ENCODE results near the gene C16orf92.
"Not testable (repeated sequence)": the region's sequence is repeated elsewhere in the genome, so short reads cannot be mapped to it uniquely, and the experiment has no call there.

The C16orf92 gene

DNA sequence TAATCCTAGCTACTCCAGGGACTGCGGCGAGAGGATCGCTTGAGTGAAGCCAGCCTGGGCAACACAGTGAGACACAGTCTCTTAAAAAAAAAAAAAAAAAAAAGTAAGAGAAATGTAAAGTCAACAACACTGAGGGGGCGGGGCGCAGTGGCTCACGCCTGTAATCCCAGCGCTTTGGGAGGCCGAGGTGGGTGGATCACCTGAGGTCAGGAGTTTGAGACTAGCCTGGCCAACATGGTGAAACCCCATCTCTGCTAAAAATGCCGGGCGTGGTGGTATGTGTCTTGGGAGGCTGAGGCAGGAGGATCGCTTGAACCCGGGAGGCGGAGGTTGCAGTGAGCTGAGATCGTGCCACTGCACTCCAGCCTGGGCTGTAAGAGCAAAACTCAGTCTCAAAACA lies 10.4 kb upstream of the C16orf92 start:
- not testable (repeated sequence) for H3K27ac ChIP-seq (ENCODE audit: low read depth in 2 of 2, low read length in 2 of 2); H3K9ac ChIP-seq (ENCODE audit: low read depth in 1 of 2, low read length in 2 of 2); H3K36me3 ChIP-seq (ENCODE audit: control insufficient read depth in 2 of 2, insufficient read depth in 2 of 2, low read length in 2 of 2); H3K4me1 ChIP-seq (ENCODE audit: control insufficient read depth in 2 of 2, insufficient read depth in 2 of 2, low read length in 2 of 2); H3K9me3 ChIP-seq (ENCODE audit: control insufficient read depth in 2 of 2, low read length in 2 of 2); H3K4me3 ChIP-seq (ENCODE audit: low read length in 2 of 2)
- peaks cover 10 to 14% of the 10 kb centered on the region in 2 donors for H3K27me3 ChIP-seq (ENCODE audit: control insufficient read depth in 2 of 2, insufficient read depth in 2 of 2, low read length in 2 of 2)

DNA sequence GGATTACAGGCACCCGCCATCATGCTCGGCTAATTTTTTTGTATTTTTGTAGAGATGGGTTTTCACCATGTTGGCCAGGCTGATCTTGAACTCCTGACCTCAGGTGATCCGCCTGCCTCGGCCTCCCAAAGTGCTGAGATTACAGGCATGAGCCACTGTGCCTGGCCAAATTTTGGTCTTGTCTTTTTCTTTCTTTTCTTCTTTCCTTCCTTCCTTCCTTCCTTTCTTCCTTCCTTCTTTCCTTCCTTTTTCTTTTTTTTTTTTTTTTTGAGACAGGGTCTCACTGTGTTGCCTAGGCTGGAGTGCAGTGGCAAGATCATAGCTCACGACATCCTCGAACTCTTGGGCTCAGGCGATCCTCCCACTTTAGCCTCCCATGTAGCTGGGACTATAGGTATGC lies 7.5 kb upstream of the C16orf92 start:
- not testable (repeated sequence) for H3K4me3 ChIP-seq (ENCODE audit: low read length in 2 of 2); H3K4me1 ChIP-seq (ENCODE audit: control insufficient read depth in 2 of 2, insufficient read depth in 2 of 2, low read length in 2 of 2); H3K27me3 ChIP-seq (ENCODE audit: control insufficient read depth in 2 of 2, insufficient read depth in 2 of 2, low read length in 2 of 2); H3K9me3 ChIP-seq (ENCODE audit: control insufficient read depth in 2 of 2, low read length in 2 of 2); H3K36me3 ChIP-seq (ENCODE audit: control insufficient read depth in 2 of 2, insufficient read depth in 2 of 2, low read length in 2 of 2); H3K27ac ChIP-seq (ENCODE audit: low read depth in 2 of 2, low read length in 2 of 2); H3K9ac ChIP-seq (ENCODE audit: low read depth in 1 of 2, low read length in 2 of 2)

DNA sequence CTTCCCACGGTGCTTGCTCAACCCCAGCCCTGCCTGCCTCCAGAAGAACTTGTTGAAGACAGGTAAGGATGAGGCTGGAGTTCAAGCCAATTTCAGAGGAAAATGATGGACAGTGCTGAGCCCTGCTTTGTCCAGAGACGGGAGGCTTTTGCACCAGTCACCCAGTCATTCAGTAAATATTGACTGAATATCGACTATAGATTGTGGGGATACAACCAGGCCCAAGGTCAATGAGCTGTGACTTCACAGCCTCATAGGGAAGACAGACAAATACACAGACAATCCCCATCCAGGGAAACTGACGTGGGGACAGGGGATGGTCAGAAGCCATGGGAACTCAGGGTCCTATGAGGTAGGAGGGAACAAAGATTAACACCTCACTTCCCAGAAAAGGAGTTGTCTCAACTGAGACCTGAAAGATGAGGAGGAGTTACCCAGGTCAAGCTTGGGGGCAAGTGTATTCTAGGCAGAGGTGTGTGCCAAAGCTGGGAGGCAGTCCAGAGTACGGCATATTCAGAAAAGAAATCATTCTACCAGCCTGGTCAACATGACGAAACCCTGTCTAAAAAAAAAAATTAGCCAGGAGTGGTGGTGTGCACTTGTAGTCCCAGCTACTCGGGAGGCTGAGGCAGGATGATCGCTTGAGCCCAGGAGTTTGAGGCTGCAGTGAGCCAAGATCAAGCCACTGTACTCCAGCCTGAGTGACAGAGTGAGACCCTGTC lies 6.3 kb upstream of the C16orf92 start:
- Histone ChIP-seq H3K4me1 (ENCODE audit: control insufficient read depth in 2 of 2, insufficient read depth in 2 of 2, low read length in 2 of 2) (peaks cover 5 to 10% of the 10 kb centered on the region in 2 donors), H3K9me3 (ENCODE audit: control insufficient read depth in 2 of 2, low read length in 2 of 2) (no peaks in the 10 kb centered on the region), H3K36me3 (ENCODE audit: control insufficient read depth in 2 of 2, insufficient read depth in 2 of 2, low read length in 2 of 2) (no peaks in the 10 kb centered on the region), H3K27me3 (ENCODE audit: control insufficient read depth in 2 of 2, insufficient read depth in 2 of 2, low read length in 2 of 2) (peaks cover 2 to 4% of the 10 kb centered on the region in 2 donors), H3K4me3 (ENCODE audit: low read length in 2 of 2) (no peak overlapping the region), H3K9ac (ENCODE audit: low read depth in 1 of 2, low read length in 2 of 2) (no peak overlapping the region), H3K27ac (ENCODE audit: low read depth in 2 of 2, low read length in 2 of 2) (no peak overlapping the region)

DNA sequence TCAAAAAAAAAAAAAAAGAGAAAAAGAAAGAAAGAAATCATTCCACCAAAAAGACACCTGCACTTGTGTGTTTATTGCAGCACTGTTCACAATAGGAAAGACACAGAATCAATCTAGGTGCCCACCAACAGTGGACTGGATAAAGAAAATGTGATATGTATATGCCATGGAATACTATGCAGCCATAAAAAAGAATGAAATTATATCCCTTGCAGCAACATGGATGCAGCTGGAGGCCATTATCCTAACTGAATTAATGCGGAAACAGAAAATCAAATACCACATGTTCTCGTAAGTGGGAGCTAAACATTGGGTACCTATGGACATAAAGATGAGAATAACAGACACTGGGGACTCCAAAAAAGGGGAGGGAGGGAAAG lies 5.7 kb upstream of the C16orf92 start:
- H3K4me1 ChIP-seq (ENCODE audit: control insufficient read depth in 2 of 2, insufficient read depth in 2 of 2, low read length in 2 of 2), result peaks cover 5 to 12% of the 10 kb centered on the region in 2 donors
- H3K27ac ChIP-seq (ENCODE audit: low read depth in 2 of 2, low read length in 2 of 2), result no peak overlapping the region
- H3K9me3 ChIP-seq (ENCODE audit: control insufficient read depth in 2 of 2, low read length in 2 of 2), result no peaks in the 10 kb centered on the region
- H3K36me3 ChIP-seq (ENCODE audit: control insufficient read depth in 2 of 2, insufficient read depth in 2 of 2, low read length in 2 of 2), result no peaks in the 10 kb centered on the region
- no peak overlapping the region for H3K4me3 ChIP-seq (ENCODE audit: low read length in 2 of 2)
- no peak overlapping the region for H3K9ac ChIP-seq (ENCODE audit: low read depth in 1 of 2, low read length in 2 of 2)
- no peaks in the 10 kb centered on the region for H3K27me3 ChIP-seq (ENCODE audit: control insufficient read depth in 2 of 2, insufficient read depth in 2 of 2, low read length in 2 of 2)

DNA sequence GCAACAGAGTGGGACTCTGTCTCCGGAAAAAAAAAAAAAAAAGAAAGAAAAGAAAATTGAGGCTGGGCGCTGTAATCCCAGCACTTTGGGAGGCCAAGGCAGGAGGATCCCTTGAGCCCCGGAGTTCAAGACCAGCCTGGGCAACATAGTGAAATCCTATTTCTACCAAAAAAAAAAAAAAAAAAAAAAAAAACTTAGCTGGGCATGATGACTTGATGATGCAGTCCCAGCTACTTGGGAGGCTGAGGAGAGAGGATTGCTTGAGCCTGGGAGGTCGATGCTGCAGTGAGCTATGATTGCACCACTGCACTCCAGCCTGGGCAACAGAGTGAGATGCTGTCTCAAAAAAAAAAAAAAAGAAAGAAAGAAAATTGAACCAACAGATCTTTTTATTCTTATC lies 5.1 kb upstream of the C16orf92 start:
- not testable (repeated sequence) for H3K9ac ChIP-seq (ENCODE audit: low read depth in 1 of 2, low read length in 2 of 2); H3K4me3 ChIP-seq (ENCODE audit: low read length in 2 of 2); H3K27me3 ChIP-seq (ENCODE audit: control insufficient read depth in 2 of 2, insufficient read depth in 2 of 2, low read length in 2 of 2); H3K27ac ChIP-seq (ENCODE audit: low read depth in 2 of 2, low read length in 2 of 2); H3K36me3 ChIP-seq (ENCODE audit: control insufficient read depth in 2 of 2, insufficient read depth in 2 of 2, low read length in 2 of 2); H3K9me3 ChIP-seq (ENCODE audit: control insufficient read depth in 2 of 2, low read length in 2 of 2)
- peaks cover 5 to 12% of the 10 kb centered on the region in 2 donors for H3K4me1 ChIP-seq (ENCODE audit: control insufficient read depth in 2 of 2, insufficient read depth in 2 of 2, low read length in 2 of 2)

DNA sequence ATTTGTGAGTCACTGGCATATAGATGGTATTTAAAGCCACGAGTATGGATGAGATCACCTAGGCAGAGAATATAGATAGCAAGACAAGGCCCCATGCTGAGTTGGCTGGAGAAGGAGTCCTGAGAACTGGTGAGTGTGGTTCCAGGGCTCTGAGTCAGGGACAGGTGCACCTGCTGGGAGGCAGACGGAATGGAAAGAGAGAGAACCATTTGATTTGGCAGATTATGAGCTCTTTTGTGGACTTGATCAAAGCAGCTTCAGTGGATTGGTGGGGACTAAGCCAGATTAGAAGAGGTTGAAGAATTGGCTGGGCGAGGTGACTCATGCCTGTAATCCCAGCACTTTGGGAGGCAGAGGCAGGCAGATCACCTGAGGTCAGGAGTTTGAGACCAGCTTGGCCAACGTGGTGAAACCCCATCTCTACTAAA lies 4.3 kb upstream of the C16orf92 start:
- Histone ChIP-seq H3K27ac (ENCODE audit: low read depth in 2 of 2, low read length in 2 of 2) (no peak overlapping the region), H3K4me3 (ENCODE audit: low read length in 2 of 2) (no peak overlapping the region), H3K27me3 (ENCODE audit: control insufficient read depth in 2 of 2, insufficient read depth in 2 of 2, low read length in 2 of 2) (no peaks in the 10 kb centered on the region)

DNA sequence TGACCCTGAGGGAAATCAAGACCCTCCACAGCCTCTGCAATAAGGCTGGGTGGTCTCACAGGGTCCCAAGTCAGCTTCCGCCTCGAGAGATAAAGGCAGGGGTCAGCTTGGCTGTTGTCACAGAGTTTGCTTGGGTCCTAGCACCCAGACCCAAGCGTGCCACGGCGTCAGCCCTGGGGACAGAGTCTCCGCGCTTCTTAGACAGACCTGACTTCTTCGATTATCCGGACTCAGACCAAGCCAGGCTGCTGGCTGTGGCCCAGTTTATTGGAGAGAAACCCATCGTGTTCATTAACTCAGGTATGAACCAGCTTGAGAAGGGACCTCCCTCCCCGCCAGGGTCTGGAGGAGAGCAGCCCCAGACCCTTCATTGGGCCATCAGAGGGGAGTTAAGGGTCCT lies 588 bp downstream of the C16orf92 start:
- Histone ChIP-seq H3K4me1 (ENCODE audit: control insufficient read depth in 2 of 2, insufficient read depth in 2 of 2, low read length in 2 of 2) (peaks cover 5 to 12% of the 10 kb centered on the region in 2 donors), H3K9ac (ENCODE audit: low read depth in 1 of 2, low read length in 2 of 2) (no peak overlapping the region), H3K4me3 (ENCODE audit: low read length in 2 of 2) (no peak overlapping the region), H3K27me3 (ENCODE audit: control insufficient read depth in 2 of 2, insufficient read depth in 2 of 2, low read length in 2 of 2) (peaks cover 4 to 8% of the 10 kb centered on the region in 2 donors), H3K36me3 (ENCODE audit: control insufficient read depth in 2 of 2, insufficient read depth in 2 of 2, low read length in 2 of 2) (no peaks in the 10 kb centered on the region), H3K9me3 (ENCODE audit: control insufficient read depth in 2 of 2, low read length in 2 of 2) (no peaks in the 10 kb centered on the region), H3K27ac (ENCODE audit: low read depth in 2 of 2, low read length in 2 of 2) (no peak overlapping the region)

More for the DNA sequence above, 4.3 kb upstream of the C16orf92 start:
- Histone ChIP-seq H3K9ac (ENCODE audit: low read depth in 1 of 2, low read length in 2 of 2) (no peak overlapping the region), H3K4me1 (ENCODE audit: control insufficient read depth in 2 of 2, insufficient read depth in 2 of 2, low read length in 2 of 2) (peaks cover 5 to 12% of the 10 kb centered on the region in 2 donors), H3K36me3 (ENCODE audit: control insufficient read depth in 2 of 2, insufficient read depth in 2 of 2, low read length in 2 of 2) (no peaks in the 10 kb centered on the region), H3K9me3 (ENCODE audit: control insufficient read depth in 2 of 2, low read length in 2 of 2) (no peaks in the 10 kb centered on the region)

DNA sequence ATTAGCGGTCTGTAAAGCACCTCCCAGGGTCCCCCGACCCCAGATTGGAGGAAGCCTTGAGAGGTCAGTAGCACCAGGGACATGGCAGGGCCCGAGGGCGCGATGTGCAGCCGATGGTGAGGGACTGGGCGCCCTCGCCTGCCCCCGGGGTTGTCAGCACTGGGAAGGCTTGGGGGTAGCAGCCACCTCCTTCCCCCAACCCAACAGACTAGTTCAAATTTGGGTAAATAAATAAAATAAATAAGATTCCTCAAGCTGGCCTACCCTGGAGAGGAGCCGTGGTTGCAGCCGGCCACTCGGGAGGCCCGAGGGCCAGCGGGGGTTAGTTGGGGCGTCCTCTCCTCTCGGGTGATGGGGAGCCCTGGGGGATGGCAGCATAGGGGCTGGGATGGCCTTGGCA lies 1.5 kb downstream of the C16orf92 start:
- Histone ChIP-seq H3K4me1 (ENCODE audit: control insufficient read depth in 2 of 2, insufficient read depth in 2 of 2, low read length in 2 of 2) (peaks cover 5 to 12% of the 10 kb centered on the region in 2 donors), H3K9me3 (ENCODE audit: control insufficient read depth in 2 of 2, low read length in 2 of 2) (no peaks in the 10 kb centered on the region), H3K27me3 (ENCODE audit: control insufficient read depth in 2 of 2, insufficient read depth in 2 of 2, low read length in 2 of 2) (peaks cover 10 to 15% of the 10 kb centered on the region in 2 donors), H3K4me3 (ENCODE audit: low read length in 2 of 2) (no peak overlapping the region), H3K27ac (ENCODE audit: low read depth in 2 of 2, low read length in 2 of 2) (no peak overlapping the region), H3K9ac (ENCODE audit: low read depth in 1 of 2, low read length in 2 of 2) (no peak overlapping the region), H3K36me3 (ENCODE audit: control insufficient read depth in 2 of 2, insufficient read depth in 2 of 2, low read length in 2 of 2) (no peaks in the 10 kb centered on the region)

DNA sequence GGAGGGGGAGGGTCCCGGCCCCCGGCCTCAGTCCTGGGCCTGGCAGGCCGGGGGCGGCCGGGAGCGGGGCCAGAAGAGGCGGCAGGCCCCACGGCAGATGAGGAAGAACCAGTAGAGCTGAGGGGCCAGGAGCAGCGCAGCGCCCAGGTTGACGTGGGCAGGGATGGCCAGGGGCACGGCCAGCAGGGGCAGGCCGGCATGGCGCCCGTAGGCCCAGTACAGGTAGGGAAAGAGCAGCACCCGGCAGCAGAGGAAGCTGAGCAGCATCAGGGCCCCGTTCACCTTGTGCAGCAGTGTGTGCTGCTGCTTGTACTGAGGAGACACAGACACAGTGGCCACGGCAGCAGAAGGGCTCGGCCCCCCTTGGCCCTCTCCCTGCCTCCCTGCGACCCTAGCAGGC lies 2.2 kb downstream of the C16orf92 start:
- Histone ChIP-seq H3K27ac (ENCODE audit: low read depth in 2 of 2, low read length in 2 of 2) (no peak overlapping the region), H3K36me3 (ENCODE audit: control insufficient read depth in 2 of 2, insufficient read depth in 2 of 2, low read length in 2 of 2) (no peaks in the 10 kb centered on the region), H3K4me3 (ENCODE audit: low read length in 2 of 2) (no peak overlapping the region), H3K4me1 (ENCODE audit: control insufficient read depth in 2 of 2, insufficient read depth in 2 of 2, low read length in 2 of 2) (peaks cover 5 to 12% of the 10 kb centered on the region in 2 donors), H3K9ac (ENCODE audit: low read depth in 1 of 2, low read length in 2 of 2) (no peak overlapping the region), H3K9me3 (ENCODE audit: control insufficient read depth in 2 of 2, low read length in 2 of 2) (no peaks in the 10 kb centered on the region), H3K27me3 (ENCODE audit: control insufficient read depth in 2 of 2, insufficient read depth in 2 of 2, low read length in 2 of 2) (peaks cover 15 to 22% of the 10 kb centered on the region in 2 donors)

DNA sequence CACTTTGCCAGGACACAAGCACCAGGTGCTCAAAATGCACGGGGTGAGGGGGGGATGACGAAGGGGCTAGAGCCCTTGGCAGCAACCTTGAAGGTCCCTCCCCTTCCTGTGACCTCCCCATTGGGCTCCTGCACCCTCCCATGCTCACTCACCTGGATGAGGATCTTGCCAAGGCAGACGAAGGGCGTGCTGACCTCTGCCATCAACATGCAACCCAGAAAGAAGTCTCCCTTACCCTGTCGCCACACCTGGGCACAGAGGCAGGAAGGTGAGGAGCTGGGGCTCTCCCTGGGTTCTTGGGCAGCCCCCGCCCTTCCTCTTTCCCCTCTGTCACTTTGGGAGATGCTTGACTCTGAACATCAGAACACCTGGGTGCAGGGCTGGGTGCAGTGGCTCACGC lies 2.6 kb downstream of the C16orf92 start:
- Histone ChIP-seq H3K36me3 (ENCODE audit: control insufficient read depth in 2 of 2, insufficient read depth in 2 of 2, low read length in 2 of 2) (no peaks in the 10 kb centered on the region), H3K4me1 (ENCODE audit: control insufficient read depth in 2 of 2, insufficient read depth in 2 of 2, low read length in 2 of 2) (peaks cover 5 to 12% of the 10 kb centered on the region in 2 donors), H3K27ac (ENCODE audit: low read depth in 2 of 2, low read length in 2 of 2) (no peak overlapping the region), H3K9me3 (ENCODE audit: control insufficient read depth in 2 of 2, low read length in 2 of 2) (no peaks in the 10 kb centered on the region), H3K27me3 (ENCODE audit: control insufficient read depth in 2 of 2, insufficient read depth in 2 of 2, low read length in 2 of 2) (peaks cover 19 to 25% of the 10 kb centered on the region in 2 donors), H3K9ac (ENCODE audit: low read depth in 1 of 2, low read length in 2 of 2) (no peak overlapping the region), H3K4me3 (ENCODE audit: low read length in 2 of 2) (no peak overlapping the region)
